Measurements from ENCODE around the gene UNC45B. TPM values are rescaled to one million over a fixed set of nuclear protein-coding genes. Genes with fewer than 3 reads are reported as not detected.

UNC45B gene
- total RNA-seq, 1 experiment from 2014 or later: 0.07 TPM

Other genes starting within 250 kb of the UNC45B start
- gene CCT6B, start 186.4 kb upstream of the UNC45B start, total RNA-seq (2021): 2.1 to 2.8 TPM (median 2.5 TPM) in 3 replicates
- gene ZNF830, start 186.3 kb upstream of the UNC45B start, total RNA-seq (2021): 15.8 to 20.2 TPM (median 16.4 TPM) in 3 replicates
- gene LIG3, start 167.3 kb upstream of the UNC45B start, total RNA-seq (2021): 83.3 to 92.3 TPM (median 91.7 TPM) in 3 replicates
- 26.6 to 30.3 TPM (median 27.8 TPM) in 3 replicates for gene RFFL, start 84.1 kb upstream of the UNC45B start, total RNA-seq (2021)
- gene RAD51D, start 28.0 kb upstream of the UNC45B start, total RNA-seq (2021): 13.8 to 15.7 TPM (median 15.0 TPM) in 3 replicates
- not detected in 3 replicates for gene FNDC8, start 26.2 kb upstream of the UNC45B start, total RNA-seq (2021)
- gene NLE1, start 5.5 kb upstream of the UNC45B start, total RNA-seq (2021): 44.7 to 52.2 TPM (median 51.0 TPM) in 3 replicates
- not detected in 3 replicates for gene SLC35G3, start 46.6 kb downstream of the UNC45B start, total RNA-seq (2021)
- gene SLFN5, start 95.3 kb downstream of the UNC45B start, total RNA-seq (2021): 4.8 to 7.6 TPM (median 6.0 TPM) in 3 replicates
- 0.26 to 0.53 TPM (median 0.27 TPM) in 3 replicates for gene SLFN11, start 225.8 kb downstream of the UNC45B start, total RNA-seq (2021)